ENCODE data around the gene PCCB.

Gene PCCB

DNA sequence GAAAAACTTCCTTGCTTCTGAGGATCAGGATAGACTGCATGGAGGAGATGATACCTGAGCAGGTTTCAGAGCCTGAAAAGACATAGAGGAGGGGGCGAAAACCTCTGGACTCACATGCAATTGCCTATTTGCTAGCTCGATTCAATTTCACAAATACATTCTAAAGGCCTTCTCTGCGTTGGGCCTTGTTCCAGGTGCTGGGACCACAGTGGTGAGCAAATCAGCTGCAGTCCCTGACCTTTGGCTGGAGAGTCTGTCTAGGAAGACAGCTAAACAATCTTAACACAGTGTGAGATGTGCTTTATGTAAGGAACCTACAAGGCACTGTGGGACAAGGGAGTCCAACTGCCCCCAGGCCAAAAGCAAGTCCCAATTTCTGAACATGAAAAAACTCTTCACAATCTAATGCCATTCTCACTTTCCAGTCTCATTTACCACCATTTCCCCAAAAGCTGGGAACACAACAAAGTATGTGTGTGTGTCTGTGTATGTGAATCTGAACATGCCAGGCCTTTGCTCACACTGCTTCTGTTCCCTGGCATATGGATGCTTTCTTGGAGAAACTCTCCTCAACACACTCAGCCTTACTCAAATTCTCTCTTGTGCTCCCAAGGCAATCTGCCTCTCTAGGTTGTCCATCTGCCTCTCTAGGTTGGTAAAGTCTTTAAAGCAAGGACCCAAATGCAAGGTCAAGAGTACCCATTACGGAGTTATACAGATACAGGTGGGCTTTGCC is 2.1 kb upstream of the PCCB start:
- in situ Hi-C loops (cut with HindIII; ENCODE audit: low sequenced_read_pairs) = no loop called here
- no peak for DNase-seq (ENCODE audit: low read depth)
- TF ChIP-seq, protein P1, sequence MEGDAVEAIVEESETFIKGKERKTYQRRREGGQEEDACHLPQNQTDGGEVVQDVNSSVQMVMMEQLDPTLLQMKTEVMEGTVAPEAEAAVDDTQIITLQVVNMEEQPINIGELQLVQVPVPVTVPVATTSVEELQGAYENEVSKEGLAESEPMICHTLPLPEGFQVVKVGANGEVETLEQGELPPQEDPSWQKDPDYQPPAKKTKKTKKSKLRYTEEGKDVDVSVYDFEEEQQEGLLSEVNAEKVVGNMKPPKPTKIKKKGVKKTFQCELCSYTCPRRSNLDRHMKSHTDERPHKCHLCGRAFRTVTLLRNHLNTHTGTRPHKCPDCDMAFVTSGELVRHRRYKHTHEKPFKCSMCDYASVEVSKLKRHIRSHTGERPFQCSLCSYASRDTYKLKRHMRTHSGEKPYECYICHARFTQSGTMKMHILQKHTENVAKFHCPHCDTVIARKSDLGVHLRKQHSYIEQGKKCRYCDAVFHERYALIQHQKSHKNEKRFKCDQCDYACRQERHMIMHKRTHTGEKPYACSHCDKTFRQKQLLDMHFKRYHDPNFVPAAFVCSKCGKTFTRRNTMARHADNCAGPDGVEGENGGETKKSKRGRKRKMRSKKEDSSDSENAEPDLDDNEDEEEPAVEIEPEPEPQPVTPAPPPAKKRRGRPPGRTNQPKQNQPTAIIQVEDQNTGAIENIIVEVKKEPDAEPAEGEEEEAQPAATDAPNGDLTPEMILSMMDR (IDR thresholded peaks at IDR 0.05; ENCODE audit: low read depth, low read length, missing control alignments) = no peak

DNA sequence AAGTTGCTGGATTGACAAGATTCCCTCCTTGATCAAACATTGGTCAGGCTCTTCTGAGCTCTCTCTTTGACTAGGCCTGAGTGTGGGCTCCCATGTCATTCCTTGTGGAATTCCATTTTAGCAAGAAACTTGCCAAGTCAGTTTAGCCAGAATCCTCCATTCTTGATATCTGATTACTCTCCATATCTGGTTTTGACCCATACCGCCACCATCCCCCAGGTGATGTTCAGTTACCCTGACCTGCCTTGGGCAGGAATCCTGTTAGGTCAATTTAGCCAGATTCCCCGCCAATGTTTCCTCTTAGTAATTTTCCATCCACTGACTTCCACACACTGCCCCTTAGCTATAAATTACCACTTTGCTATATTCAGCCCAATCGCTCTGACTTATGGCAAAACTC is 1.0 kb upstream of the PCCB start:
- in situ Hi-C loops (cut with HindIII; ENCODE audit: low sequenced_read_pairs) = no loop called here
- TF ChIP-seq, protein P1 (IDR thresholded peaks at IDR 0.05; ENCODE audit: low read depth, low read length, missing control alignments) = no peak
- H3K4me3 ChIP-seq (ENCODE audit: low read depth, low read length) = no peak overlapping the region
- DNase-seq (ENCODE audit: low read depth) = no peak

More for the DNA sequence above, 2.1 kb upstream of the PCCB start:
- H3K4me3 ChIP-seq (ENCODE audit: low read depth, low read length) = no peak overlapping the region

DNA sequence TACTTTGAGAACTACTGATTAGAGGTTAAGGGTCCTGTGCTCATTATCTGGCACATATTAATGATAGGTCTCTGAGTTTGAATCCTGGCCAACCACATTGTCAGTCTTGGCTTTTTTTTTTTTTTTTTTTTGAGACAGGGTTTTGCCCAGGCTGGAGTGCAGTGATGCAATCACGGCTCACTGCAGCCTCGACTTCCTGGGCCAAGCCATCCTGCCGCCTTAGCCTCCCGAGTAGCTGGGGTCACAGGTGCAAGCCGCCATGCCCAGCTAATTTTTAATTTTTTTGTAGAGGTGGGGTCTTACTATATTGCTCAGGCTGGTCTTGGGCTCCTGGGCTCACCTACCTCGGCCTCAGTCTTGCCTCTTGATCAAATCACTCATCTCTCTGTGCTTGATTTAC is 547 bp upstream of the PCCB start:
- DNase-seq (ENCODE audit: low read depth) = no peak
- in situ Hi-C loops (cut with HindIII; ENCODE audit: low sequenced_read_pairs) = no loop called here
- TF ChIP-seq, protein P1 (IDR thresholded peaks at IDR 0.05; ENCODE audit: low read depth, low read length, missing control alignments) = no peak
- peak overlapping the region; percentile 65 for H3K4me3 ChIP-seq (ENCODE audit: low read depth, low read length)

DNA sequence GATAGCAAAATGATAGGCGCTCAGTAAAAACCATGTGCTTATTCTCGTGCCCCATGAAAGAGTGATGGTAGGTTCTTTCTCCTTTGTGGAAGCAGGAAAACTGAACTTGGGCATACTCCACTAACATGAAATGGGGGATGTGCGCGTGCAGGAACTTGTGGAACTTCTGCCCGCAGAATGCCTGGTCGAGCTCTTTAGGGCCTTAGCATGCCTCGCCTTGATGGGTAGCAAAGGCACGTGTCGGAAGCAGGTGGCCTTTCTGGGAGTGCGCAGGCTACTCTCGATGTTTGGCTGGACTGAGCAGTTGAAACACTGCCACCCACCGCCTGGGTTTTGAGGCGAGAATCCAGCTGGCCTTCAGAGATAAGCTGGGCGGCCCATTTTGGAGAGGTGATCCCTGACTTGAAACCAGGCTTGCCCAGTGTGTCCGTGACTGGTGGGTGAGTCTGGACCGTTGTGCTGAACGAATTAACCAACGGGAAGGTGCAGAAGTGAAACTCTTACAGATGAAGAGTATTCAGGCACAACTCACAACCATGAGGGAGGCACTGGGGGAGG is 842 bp downstream of the PCCB start:
- H3K4me3 ChIP-seq (ENCODE audit: low read depth, low read length) = peak overlapping the region; percentile 65
- DNase-seq (ENCODE audit: low read depth) = no peak
- in situ Hi-C loops (cut with HindIII; ENCODE audit: low sequenced_read_pairs) = no loop called here
- TF ChIP-seq, protein P1 (IDR thresholded peaks at IDR 0.05; ENCODE audit: low read depth, low read length, missing control alignments) = peak; percentile 30

DNA sequence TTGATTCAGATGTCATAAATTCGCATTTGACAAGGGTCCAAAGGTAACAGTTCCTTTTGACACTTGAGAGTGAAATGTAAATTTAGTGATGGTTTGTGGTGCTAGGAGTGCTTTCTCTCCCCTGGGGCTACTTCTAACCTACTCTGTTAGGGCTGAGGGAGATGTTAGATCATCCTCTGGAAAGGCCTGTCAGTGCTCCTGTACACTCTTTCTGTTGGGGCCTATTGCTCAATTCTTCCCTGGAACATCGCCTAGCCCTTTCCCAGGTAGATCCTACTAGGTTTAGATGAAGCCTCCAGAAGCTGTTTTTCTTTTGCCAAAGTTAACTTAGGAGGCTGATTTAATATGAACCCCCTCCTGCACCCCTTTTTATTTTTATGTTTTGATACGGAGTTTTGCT is 1.4 kb downstream of the PCCB start:
- TF ChIP-seq, protein P1 (IDR thresholded peaks at IDR 0.05; ENCODE audit: low read depth, low read length, missing control alignments) = no peak
- peak overlapping the region; percentile 65 for H3K4me3 ChIP-seq (ENCODE audit: low read depth, low read length)
- in situ Hi-C loops (cut with HindIII; ENCODE audit: low sequenced_read_pairs) = no loop called here
- no peak for DNase-seq (ENCODE audit: low read depth)

DNA sequence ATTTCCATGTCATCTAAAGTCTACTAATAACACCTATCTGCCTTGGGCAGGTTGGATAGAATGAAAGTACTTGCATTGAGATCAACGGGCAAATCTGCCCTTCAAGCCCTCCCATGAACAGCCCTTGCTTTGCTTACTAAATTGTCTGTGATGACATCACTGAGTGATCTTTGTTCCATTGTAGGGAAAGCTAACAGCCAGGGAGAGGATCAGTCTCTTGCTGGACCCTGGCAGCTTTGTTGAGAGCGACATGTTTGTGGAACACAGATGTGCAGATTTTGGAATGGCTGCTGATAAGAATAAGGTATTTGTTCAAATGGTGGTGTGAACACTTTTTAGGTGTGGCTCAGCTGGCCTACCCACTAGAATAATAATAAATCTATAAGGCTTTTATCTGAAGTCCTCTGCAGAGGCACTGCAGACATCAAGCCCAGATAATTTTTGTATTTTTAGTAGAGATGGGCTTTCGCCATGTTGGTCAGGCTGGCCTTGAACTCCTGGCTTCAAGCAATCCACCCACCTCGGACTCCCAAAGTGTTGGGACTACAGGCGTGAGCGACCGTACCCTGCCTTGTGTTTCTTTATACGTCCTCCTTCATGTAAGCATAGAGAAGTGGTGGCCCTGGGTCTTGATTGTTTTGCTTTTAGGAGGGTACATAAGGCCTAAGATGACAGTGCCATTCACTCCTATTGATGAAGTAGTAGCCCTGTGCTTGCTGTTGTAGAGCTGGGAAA is 5.7 kb downstream of the PCCB start:
- H3K4me3 ChIP-seq (ENCODE audit: low read depth, low read length) = no peak overlapping the region
- TF ChIP-seq, protein P1 (IDR thresholded peaks at IDR 0.05; ENCODE audit: low read depth, low read length, missing control alignments) = no peak

More for the DNA sequence above, 5.7 kb downstream of the PCCB start:
- no peak for DNase-seq (ENCODE audit: low read depth)
- in situ Hi-C loops (cut with HindIII; ENCODE audit: low sequenced_read_pairs) = no loop called here

Data from astrocyte of the cerebellum (primary cell).